ENCODE measurements around the gene MED15. TPM values are rescaled to one million over a fixed set of nuclear protein-coding genes. Genes with fewer than 3 reads are reported as not detected.

Gene MED15
- polyA plus RNA-seq, 2 of the 4 experiments (the other 2 are of a cell fraction), result 10.7 to 29.7 TPM

- TF ChIP-seq POLR2AphosphoS2 (conservative IDR thresholded peaks at IDR 0.05; ENCODE audit: low read length) (no peak), HES2 (IDR thresholded peaks at IDR 0.05) (no peak), MAFK (IDR thresholded peaks at IDR 0.05; ENCODE audit: partially characterized antibody) (no peak), EHF (CRISPR knock-in tag; IDR thresholded peaks at IDR 0.05) (no peak), POLR2A (IDR thresholded peaks at IDR 0.05; ENCODE audit: low read length) (no peak)
Observed at GRCh38 chr22:20516399-20516798, 9.0 kb downstream of the MED15 start (continued).

GRCh38 chr22:20517422-20517821 lies 10.0 kb downstream of the MED15 start:
- no peak for DNase-seq (ENCODE audit: low read depth in 1 of 2, low spot score in 1 of 2)
- ChIA-PET POLR2A (no interaction called here), CTCF (interaction anchor here (1.4 to 1.9 kb wide), 3 partner anchors 14 to 48 kb away, joined by 4 to 10 read pairs (median 4); no protein-coding TSS in a partner anchor)
- no peaks in the 10 kb centered on the region for H3K9me3 ChIP-seq
- no peak overlapping the region for H3K27ac ChIP-seq
- H3K4me2 ChIP-seq, result no peak overlapping the region
- H3K4me1 ChIP-seq, result peaks cover 33% of the 10 kb centered on the region; the same call in 2 of the 3 replicates
- ATAC-seq, result no peak
- 83% methylated on average over 3 of the region's 4 CpGs for WGBS (ENCODE audit: missing lambda C conversion rate)
- no peak overlapping the region for H3K4me3 ChIP-seq
- no peak for TF ChIP-seq ATOH8 (CRISPR knock-in tag; IDR thresholded peaks at IDR 0.05; ENCODE audit: low read depth)
- TF ChIP-seq CTCF (IDR thresholded peaks at IDR 0.05), result no peak
- TF ChIP-seq GATA3 (IDR thresholded peaks at IDR 0.05; ENCODE audit: borderline replicate concordance), result no peak
- no peak for TF ChIP-seq NPAS2 (CRISPR knock-in tag; IDR thresholded peaks at IDR 0.05; ENCODE audit: borderline replicate concordance)
- TF ChIP-seq SMC3 (IDR thresholded peaks at IDR 0.05), result no peak
- no peak for TF ChIP-seq HES2 (IDR thresholded peaks at IDR 0.05)
- no peak for TF ChIP-seq MAZ (IDR thresholded peaks at IDR 0.05; ENCODE audit: borderline replicate concordance, low read depth, low read length)
- TF ChIP-seq USF2 (IDR thresholded peaks at IDR 0.05), result no peak
- no peak for TF ChIP-seq CBX8 (IDR thresholded peaks at IDR 0.05)
- no peak for TF ChIP-seq CBX2 (IDR thresholded peaks at IDR 0.05; ENCODE audit: borderline replicate concordance, low read depth)
- no peak for TF ChIP-seq ZC3H11A (IDR thresholded peaks at IDR 0.05)
- no peak for TF ChIP-seq E2F6 (IDR thresholded peaks at IDR 0.05; ENCODE audit: borderline replicate concordance, low read depth)
- no peak for TF ChIP-seq CHD4 (IDR thresholded peaks at IDR 0.05; ENCODE audit: borderline replicate concordance)
- no peak for TF ChIP-seq HMGXB4 (CRISPR knock-in tag; IDR thresholded peaks at IDR 0.05; ENCODE audit: borderline replicate concordance)
- TF ChIP-seq CHD2 (IDR thresholded peaks at IDR 0.05; ENCODE audit: low read length, partially characterized antibody), result no peak
- no peak for FAIRE-seq

Data from A549 (cell line).